Brain pericyte (primary cell): ENCODE measurements around the gene GNB1L.

Experiments used
- DNase-seq: peaks from one replicate; pipeline ENCODE4 v3.0.0-alpha.2; 2012; ENCODE audit warnings: low read depth, low spot score

Gene GNB1L

GRCh38 chr22:19761725-19762567 lies 92.7 kb downstream of the GNB1L start:
- no peak for DNase-seq

- DNase-seq: no peak
These were observed 93.5 kb downstream of the GNB1L start for GRCh38 chr22:19760951-19761724.

- DNase-seq: no peak
These were observed 94.4 kb downstream of the GNB1L start, which contains the start of gene TBX1 for GRCh38 chr22:19760058-19760950. TBX1 (plus strand) TSS chr22:19760778; CDS start chr22:19760844, 66 bp downstream.

DNA sequence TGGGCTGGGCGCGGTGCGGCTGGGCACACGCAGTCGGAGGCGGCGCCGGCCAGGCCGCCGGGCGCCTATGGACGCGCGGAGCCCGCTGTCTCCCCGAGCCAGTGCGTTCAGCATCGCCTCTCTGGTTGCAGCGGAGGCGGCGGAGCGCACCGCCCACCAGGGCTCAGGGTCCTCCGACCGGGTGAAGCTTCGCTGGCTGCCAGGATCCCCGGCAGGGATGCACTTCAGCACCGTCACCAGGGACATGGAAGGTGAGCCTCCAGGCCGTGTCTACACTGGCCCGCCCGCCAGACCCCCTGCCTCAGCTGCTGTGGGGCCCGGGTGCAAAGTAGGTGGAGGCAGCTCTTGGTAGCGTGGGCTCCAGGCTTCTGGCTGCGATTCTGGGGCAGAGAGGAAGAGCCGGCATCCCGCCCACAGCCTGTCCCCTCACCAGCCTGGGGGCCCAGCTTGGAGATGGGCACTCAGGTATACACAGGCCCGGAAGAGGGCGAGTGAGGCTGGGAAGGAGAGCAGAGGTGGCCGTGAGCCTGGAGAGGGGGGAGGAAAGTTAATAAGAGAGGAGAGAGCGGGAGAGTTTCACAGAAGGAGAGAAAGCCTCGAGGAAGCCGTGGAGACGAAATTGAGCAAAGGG lies 95.1 kb downstream of the GNB1L start:
- no peak for DNase-seq

DNA sequence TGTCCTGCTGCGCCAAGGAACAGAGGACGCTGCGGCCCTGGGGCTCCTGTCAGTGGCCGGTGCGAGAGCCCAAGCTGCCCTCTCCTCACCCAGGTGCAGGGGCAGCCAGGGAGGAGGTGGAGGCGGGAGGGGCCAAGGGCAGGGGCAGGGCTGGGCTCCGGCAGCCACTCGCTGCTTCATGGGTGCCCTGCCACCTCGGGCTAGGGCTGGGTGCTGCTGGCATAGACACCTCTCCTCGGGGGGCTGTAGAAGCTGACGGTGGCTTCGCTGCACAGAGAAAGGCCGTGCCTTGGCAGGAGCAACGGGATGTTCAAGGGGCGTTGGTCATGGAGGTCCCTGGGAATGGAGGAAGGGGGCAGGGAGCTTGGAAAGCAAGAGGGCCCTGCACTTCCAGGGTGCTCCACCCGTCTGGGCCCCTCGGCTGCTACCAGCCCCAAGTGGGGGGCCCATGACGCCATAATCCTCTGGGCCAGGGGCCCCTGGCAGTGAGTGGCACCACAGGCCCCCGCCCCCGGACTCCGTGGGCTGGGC lies 95.7 kb downstream of the GNB1L start:
- DNase-seq: no peak

- no peak for DNase-seq
These were observed 96.4 kb downstream of the GNB1L start for GRCh38 chr22:19757985-19758895.

- DNase-seq: no peak
These were observed 97.3 kb downstream of the GNB1L start for GRCh38 chr22:19757140-19757984.

- no peak for DNase-seq
These were observed 98.2 kb downstream of the GNB1L start for GRCh38 chr22:19756288-19757128.

DNA sequence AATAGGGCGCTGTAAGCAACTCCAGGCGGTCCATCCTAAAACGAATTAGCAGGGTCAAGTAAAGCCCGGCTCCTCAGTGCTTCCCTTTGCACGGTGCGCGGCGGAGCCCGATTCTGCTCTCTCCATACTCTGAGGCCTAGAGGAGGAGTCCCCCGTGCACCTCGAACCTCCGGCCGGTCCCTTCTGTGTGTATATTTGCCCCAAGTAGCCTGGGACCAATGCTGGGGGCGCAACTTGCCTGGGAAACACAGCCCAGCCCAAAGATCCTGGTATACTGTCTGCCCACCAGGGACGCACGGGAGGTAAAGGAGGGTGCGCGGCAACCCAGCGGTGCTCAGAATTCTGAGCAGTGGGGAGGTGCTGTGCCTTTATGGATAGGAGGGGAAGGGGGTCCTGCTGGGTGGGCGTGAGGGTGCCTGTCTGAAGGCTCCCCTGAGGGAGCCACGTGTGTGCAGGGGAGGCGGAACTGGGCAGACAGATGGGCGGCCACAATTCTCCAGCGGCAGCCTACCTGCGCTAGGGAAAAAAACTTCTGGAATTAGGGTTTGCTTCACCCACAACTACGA lies 98.9 kb downstream of the GNB1L start:
- DNase-seq: no peak

DNA sequence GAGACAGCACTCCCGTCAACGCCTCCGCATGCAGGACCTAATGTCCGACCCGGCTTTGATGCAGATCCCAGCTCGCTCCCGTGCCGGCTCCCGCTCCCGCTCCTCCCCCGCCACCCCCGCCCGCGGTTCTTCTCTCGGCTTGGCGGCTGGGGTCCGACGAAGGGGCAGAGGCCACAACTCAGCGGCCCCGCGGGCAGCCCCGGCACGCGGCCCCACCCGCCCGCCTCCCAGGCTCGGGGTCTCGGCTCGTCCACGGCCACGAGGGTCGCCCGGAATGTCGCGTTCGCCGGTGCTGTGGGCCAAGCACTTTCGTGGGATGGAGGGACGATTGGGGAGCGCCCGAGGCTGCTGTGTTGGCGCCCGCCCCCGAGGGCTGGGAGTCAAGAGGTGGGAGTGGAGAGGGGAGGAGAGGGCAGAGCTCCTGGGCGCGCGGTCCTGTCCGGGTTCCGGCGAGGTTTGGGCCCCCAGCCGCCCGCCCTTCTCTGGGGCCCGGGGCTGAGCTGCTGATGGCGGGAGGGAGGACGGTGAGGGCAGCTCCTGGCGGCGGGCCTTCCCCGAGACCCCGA lies 99.4 kb downstream of the GNB1L start:
- no peak for DNase-seq

DNA sequence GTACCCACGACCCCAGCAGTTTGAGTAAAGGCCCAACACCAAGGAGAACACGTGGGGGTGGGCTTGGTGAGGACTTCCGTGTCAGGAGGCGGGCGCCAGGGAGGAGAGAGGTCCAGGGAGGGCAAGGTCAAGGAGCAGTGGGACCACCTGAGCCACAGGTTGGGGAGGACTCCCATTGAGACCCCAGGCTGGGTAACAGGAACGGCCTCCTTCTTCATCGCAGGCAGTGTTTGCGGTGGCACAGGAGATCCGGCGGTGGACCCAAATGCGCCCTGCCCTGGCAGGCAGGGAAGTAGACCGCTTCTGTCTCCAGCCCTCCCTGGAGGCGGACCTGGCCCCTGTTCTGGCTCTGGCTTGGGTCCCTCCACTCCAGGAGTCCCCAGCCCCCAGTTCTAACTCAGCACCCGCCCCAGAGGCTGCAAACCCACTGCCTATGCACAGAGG lies 100.0 kb downstream of the GNB1L start:
- no peak for DNase-seq

- no peak for DNase-seq
These were observed 100.5 kb downstream of the GNB1L start for GRCh38 chr22:19753996-19754700.

- no peak for DNase-seq
These were observed 101.4 kb downstream of the GNB1L start for GRCh38 chr22:19753090-19753842.

DNA sequence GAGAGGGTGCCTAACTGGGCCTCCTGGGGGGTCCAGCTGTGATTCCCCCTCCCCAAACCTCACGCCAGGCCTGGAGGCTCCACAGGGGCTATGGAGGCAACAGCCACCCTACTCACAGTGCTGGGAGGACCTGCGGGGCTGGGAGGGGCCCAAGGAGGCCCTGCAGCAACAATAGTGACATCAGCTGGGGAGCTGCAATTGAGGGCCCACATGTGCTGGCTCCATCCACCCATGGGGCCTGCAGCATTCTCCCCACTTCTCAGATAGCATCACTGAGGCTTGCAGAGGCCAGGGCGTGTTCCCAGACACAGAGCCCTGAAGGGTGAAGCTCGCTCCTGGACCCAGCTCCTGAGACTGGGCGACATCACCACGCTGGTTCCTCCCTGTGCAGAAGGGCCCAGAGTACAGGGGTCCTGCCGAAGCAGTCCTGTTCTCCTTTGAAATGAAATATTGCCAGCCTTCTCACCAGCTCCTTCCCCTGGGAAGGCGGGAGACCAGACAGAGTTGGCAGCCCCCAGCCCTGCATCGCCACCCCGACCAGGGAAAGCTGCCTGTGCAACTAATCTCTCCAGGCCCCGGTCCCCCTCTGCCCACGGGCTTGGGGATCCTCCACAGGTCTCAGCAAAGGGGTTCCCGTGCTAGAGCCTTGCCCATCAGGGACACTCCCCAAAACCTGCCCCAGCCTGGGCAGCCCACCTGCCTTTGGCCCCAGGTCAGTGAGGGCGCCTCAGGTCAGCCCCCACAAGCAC lies 103.0 kb downstream of the GNB1L start:
- no peak for DNase-seq
